Adrenal gland (tissue), 5 donors: ENCODE data around the gene DPP6.

Source experiments
- CTCF ChIP-seq, 6 experiments: fragments of 450-650 bp in 4 of 6; fragments of 200-600 bp in 2 of 6; sonication (generic) in 1 of 6; IDR thresholded peaks; 1 replicate in 5 of 6; 2 replicates in 1 of 6; pipeline versions ENCODE4 v1.5.1 to v1.8.0; 2016 to 2021; ENCODE audit warnings: antibody characterized with exemption in 6 of 6, mild to moderate bottlenecking in 2 of 6, moderate library complexity in 1 of 6
- POLR2A ChIP-seq, 2 donors: fragments of 450-650 bp; IDR thresholded peaks; one replicate each; pipeline ENCODE4 v1.6.1; 2017; ENCODE audit warnings: antibody characterized with exemption in 2 of 2, mild to moderate bottlenecking in 2 of 2, moderate library complexity in 1 of 2
- donor health status: DM: no; HTN: no; CAD: no.

- no peak for TF ChIP-seq CTCF (IDR thresholded peaks at IDR 0.05)
- TF ChIP-seq POLR2A (IDR thresholded peaks at IDR 0.05) = no peak
These were observed 180.5 kb downstream of the DPP6 start for GRCh38 chr7:154232700-154233099.
